Activated naive CD4-positive, alpha-beta T cell treated with anti-CD3 and anti-CD28 coated beads, Interleukin-2, amount 50 U/mL, for 24 hours (primary cell): ENCODE results near the gene STK32C.
"Not testable (repeated sequence)": the region's sequence is repeated elsewhere in the genome, so short reads cannot be mapped to it uniquely, and the experiment has no call there.

Experiments used
- H3K27ac Mint-ChIP-seq: one replicate; pipeline ENCODE4 v1.8.0; 2021; ENCODE audit warnings: mild to moderate bottlenecking, mixed read lengths
- H3K27me3 Mint-ChIP-seq: one replicate; pipeline ENCODE4 v1.8.0; 2021; ENCODE audit warnings: mixed read lengths
- H3K36me3 Mint-ChIP-seq: one replicate; pipeline ENCODE4 v1.8.0; 2021; ENCODE audit warnings: mixed read lengths
- H3K4me1 Mint-ChIP-seq: one replicate; pipeline ENCODE4 v1.8.0; 2021; ENCODE audit warnings: mixed read lengths
- H3K4me3 Mint-ChIP-seq: one replicate; pipeline ENCODE4 v1.8.0; 2021; ENCODE audit warnings: mild to moderate bottlenecking, mixed read lengths
- H3K9me3 Mint-ChIP-seq: one replicate; pipeline ENCODE4 v1.8.0; 2021; ENCODE audit warnings: mixed read lengths

STK32C gene

DNA sequence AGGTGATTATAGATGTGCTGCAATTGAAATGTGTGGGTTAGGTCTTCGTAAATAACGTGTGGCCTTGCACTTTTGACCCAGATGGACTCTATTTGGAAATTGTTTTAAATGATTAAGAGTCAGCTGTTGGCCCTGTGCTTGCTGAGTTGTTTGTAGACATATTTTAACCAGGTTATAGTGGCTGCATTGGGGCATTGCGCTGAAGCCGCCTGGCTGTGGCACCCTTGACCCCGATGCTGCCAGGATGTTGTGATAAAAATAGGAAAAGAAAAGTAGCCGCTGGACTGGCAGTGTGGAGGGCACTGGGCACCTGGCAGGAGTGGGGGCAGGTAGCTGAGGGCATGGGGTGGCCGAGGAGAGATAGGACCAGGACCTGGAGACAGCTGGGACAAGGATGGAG, 37.6 kb upstream of the STK32C start:
- no peaks in the 10 kb centered on the region for H3K27me3 Mint-ChIP-seq
- H3K4me1 Mint-ChIP-seq, result no peaks in the 10 kb centered on the region
- H3K27ac Mint-ChIP-seq, result no peak overlapping the region
- H3K36me3 Mint-ChIP-seq, result peaks cover 12% of the 10 kb centered on the region
- H3K4me3 Mint-ChIP-seq, result no peak overlapping the region
- no peaks in the 10 kb centered on the region for H3K9me3 Mint-ChIP-seq

DNA sequence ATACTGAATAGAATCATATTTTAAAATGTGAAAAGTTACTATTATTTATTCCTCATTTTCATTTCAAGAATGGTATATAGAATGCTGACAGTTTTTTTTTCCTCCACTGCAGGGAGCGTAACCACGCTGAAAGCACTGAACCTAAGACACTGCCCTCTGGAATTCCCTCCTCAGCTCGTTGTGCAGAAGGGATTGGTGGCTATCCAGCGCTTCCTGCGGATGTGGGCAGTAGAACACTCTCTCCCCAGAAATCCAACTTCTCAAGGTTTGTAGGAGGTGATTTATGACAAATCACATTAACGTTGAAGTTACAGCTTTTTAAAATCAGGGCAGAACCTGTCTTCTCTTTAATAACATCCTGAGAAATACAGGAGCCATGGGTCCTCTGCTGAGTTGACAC, 36.6 kb upstream of the STK32C start:
- H3K4me1 Mint-ChIP-seq, result no peaks in the 10 kb centered on the region

DNA sequence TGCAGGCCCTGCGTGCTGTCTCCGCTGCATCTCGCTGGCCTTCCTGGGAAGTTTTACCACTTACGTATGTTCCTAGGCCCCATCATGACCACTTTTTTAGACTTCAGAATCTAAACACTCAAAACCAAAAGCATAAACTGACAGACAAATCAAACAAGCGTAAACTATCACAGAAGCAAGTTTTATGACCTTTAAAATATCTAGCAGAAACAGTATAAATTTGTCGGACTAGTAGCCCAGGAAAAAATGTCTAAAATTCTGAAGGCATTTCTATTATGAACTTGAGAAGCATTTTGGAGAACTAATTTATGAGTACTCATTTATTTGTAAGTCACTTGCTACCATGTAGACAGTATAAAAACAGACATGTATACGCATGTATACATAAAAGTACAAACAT, 34.8 kb upstream of the STK32C start:
- Mint-ChIP-seq H3K27ac (no peak overlapping the region), H3K9me3 (no peaks in the 10 kb centered on the region), H3K36me3 (peaks cover 12% of the 10 kb centered on the region), H3K4me1 (peaks cover 3% of the 10 kb centered on the region), H3K27me3 (no peaks in the 10 kb centered on the region), H3K4me3 (no peak overlapping the region)

More for the DNA sequence above, 36.6 kb upstream of the STK32C start:
- Mint-ChIP-seq H3K36me3 (peaks cover 12% of the 10 kb centered on the region), H3K27ac (no peak overlapping the region), H3K9me3 (no peaks in the 10 kb centered on the region), H3K4me3 (no peak overlapping the region), H3K27me3 (no peaks in the 10 kb centered on the region)

DNA sequence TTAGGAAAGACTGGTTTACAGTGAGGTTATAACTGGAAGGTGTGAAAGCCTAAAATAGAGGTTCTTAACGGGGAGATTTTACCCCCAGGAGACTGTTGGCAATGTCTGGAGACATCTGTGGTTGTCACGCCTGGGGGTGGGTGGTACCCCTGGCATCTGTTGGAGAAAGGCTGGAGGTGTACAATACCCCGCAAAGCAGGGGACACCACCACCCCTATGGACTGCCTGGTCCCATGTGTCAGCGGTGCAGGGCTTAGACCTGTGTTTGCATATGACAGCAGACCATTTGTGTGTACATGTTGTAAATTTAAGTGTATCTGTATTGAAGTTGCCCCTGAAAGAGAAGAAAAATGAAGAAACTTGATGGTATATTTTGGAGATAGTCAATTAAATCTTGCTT, 34.0 kb upstream of the STK32C start:
- H3K9me3 Mint-ChIP-seq, result no peaks in the 10 kb centered on the region
- peaks cover 10% of the 10 kb centered on the region for H3K4me1 Mint-ChIP-seq
- H3K27me3 Mint-ChIP-seq, result no peaks in the 10 kb centered on the region
- peaks cover 12% of the 10 kb centered on the region for H3K36me3 Mint-ChIP-seq
- no peak overlapping the region for H3K4me3 Mint-ChIP-seq
- H3K27ac Mint-ChIP-seq, result peak overlapping the region; percentile 25

DNA sequence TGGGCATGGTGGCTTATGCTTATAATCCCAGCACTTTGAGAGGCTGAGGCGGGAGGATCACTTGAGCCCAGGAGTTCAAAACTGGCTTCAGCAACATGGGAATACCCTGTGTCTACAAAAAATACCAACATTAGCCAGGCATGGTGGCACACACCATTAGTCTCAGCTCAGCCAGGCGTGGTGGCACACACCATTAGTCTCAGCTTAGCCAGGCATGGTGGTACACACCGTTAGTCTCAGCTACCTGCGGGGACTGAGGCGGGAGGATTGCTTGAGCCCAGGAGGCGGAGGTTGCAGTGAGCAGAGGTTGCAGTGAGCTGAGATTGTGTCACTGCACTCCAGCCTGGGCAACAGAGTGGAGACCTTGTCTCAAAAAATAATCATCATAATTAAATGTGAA, 33.3 kb upstream of the STK32C start:
- peaks cover 12% of the 10 kb centered on the region for H3K36me3 Mint-ChIP-seq
- H3K4me3 Mint-ChIP-seq, result no peak overlapping the region
- H3K27me3 Mint-ChIP-seq, result no peaks in the 10 kb centered on the region
- peaks cover 18% of the 10 kb centered on the region for H3K4me1 Mint-ChIP-seq
- no peak overlapping the region for H3K27ac Mint-ChIP-seq
- no peaks in the 10 kb centered on the region for H3K9me3 Mint-ChIP-seq

DNA sequence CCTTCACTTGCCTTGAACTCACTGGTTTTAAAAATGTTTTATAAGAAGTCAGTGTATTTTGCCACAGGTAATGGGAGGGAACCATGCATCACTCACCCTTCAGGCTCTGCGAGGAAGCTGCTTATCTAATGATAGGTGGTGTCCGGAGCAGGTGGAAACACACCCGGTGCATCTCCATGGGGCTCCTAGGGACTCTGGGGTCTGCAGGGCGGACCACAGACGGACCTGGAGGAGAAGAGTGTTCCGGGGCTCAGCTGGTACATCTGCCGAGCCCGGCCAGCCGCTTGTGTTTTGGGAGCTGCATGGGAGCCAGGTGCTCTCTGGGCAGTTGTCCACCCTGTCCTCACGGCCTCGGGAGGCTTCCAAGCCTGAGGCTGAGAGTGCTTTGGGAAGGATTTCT, 31.5 kb upstream of the STK32C start:
- no peak overlapping the region for H3K27ac Mint-ChIP-seq
- H3K4me3 Mint-ChIP-seq, result no peak overlapping the region
- H3K36me3 Mint-ChIP-seq, result peaks cover 11% of the 10 kb centered on the region
- H3K9me3 Mint-ChIP-seq, result no peaks in the 10 kb centered on the region
- H3K4me1 Mint-ChIP-seq, result peaks cover 26% of the 10 kb centered on the region
- no peaks in the 10 kb centered on the region for H3K27me3 Mint-ChIP-seq

DNA sequence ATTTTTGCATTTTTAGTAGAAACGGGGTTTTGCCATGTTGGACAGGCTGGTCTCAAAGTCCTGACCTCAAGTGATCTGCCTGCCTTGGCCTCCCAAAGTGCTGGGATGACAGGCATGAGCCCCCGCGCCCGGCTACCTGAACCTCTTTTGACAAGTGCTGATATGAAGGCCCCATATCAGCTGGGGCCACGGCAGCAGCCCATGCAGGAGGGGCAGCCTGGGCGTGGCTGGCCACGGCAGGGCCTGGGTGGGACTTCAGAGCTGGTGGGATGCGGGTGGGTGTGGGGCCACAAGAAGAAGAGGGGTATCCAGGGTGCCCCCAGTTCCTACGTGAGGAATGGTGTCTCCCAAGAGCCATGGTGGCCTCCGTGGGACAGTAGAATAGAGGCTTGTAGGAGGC, 31.1 kb upstream of the STK32C start:
- Mint-ChIP-seq H3K4me3 (no peak overlapping the region), H3K27me3 (no peaks in the 10 kb centered on the region), H3K9me3 (no peaks in the 10 kb centered on the region), H3K4me1 (peaks cover 29% of the 10 kb centered on the region), H3K27ac (no peak overlapping the region), H3K36me3 (peaks cover 11% of the 10 kb centered on the region)

DNA sequence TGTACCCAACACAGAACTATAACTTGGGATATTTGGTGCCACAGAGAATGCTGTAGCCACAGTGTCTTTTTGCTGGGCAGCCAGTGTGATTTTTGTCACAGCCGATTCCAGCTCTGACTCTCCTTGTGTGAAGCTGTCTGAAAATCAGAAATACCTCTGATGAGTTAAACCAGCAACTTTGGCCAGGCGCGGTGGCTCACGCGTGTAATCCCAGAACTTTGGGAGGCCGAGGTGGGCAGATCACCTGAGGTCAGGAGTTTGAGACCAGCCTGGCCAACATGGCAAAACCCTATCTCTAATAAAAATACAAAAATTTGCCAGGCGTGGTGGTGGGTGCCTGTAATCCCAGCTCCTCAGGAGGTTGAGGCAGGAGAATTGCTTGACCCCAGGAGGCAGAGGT, 30.1 kb upstream of the STK32C start:
- H3K9me3 Mint-ChIP-seq, H3K27me3 Mint-ChIP-seq, H3K27ac Mint-ChIP-seq: not testable (repeated sequence)
- Mint-ChIP-seq H3K4me1 (peaks cover 39% of the 10 kb centered on the region), H3K36me3 (peaks cover 11% of the 10 kb centered on the region), H3K4me3 (peak overlapping the region; percentile 86)

DNA sequence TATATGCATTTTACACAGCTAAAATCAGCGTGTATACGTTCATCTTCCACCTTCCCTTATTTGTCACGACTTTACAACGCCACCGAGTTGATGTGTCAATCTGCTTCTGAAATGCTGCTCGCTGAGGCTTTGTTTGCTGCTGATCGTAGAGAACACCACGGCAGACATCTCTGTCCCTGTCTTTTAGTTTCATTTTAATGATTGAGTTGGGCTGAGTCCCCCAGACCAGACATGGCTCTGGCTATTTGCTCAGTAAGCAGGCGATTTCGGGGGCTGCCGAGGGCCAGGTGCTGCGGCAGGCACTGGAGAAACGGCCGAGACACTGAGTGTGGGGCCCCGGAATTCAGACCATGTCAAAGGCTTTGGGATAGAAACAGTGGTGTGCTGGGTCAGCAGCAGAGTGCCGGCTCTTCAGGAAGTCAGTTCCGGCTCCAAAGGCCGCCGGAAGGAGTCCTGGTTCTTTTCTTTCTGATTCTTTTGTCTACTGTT, 29.2 kb upstream of the STK32C start:
- Mint-ChIP-seq H3K27me3 (no peaks in the 10 kb centered on the region), H3K27ac (peak overlapping the region; percentile 83), H3K4me1 (peaks cover 43% of the 10 kb centered on the region), H3K4me3 (peak overlapping the region; percentile 86), H3K9me3 (no peaks in the 10 kb centered on the region), H3K36me3 (peaks cover 6% of the 10 kb centered on the region)

DNA sequence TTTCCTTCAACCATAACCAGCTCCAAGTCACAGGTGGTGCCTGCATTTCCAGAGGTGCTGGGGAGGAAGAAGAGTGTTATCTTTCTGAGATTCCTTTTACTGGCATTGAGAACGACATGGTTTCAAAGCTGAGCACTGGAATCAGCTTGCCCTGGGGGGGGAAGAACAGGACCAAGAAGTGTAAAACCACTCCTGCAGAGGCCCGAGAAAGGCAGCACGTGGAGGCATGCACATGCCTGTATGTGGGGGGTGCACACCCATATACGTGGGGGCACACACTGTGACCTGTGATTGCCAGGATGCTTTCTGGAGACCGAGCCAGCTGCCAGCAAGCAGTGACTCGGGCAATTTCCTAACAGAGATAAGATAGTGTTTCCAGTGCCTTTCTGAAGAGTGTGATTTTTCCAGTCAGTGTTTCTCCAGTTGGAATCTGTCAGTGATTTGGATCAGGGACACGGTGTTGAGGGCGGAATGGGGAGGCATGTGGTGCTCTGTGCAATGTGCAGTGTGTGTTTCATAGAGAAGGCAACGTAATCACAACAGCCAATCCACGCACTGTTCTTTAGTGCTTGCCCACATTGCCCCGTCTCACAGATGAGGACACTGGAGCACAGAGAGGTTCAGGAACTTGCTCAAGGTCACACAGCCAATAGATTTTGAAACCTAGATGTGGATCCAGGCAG, 28.5 kb upstream of the STK32C start:
- no peaks in the 10 kb centered on the region for H3K27me3 Mint-ChIP-seq
- H3K4me3 Mint-ChIP-seq, result peak overlapping the region; percentile 86
- H3K27ac Mint-ChIP-seq, result no peak overlapping the region
- H3K36me3 Mint-ChIP-seq, result no peaks in the 10 kb centered on the region
- H3K4me1 Mint-ChIP-seq, result peaks cover 47% of the 10 kb centered on the region
- no peaks in the 10 kb centered on the region for H3K9me3 Mint-ChIP-seq

DNA sequence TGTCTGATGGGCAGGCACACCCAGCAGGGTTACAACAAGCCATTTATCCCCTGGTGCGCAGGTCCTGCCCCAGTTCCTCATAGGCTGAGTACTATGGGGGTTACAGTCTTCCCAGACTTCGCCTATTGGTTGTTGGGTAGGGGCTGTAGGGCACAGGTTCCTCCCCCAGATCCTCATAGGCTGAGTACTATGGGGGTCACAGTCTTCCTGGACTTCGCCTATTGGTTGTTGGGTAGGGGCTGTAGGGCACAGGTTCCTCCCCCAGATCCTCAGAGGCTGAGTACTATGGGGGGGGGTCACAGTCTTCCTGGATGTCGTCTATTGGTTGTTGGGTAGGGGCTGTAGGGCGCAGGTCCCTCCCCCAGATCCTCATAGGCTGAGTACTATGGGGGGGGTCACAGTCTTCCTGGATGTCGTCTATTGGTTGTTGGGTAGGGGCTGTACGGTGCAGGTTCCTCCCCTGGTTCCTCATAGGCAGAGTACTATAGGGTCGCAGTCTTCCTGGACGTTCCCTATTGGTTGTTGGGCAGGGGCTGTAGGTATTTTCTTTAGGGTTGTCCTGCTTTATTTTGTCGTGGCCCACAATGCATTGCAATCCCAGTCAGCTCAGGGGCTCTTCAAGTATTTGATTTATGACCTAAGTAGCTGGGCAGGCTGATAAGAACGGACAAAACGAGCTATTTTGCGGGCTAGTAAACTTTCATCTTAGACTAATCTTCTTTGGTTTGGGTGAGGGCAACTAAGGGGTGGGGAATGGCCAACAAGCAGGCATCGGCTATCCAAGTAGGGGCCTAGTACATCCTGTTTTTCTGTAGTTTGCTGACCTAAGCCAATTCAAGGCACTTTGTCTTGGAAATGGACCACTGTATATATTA, 27.7 kb upstream of the STK32C start:
- H3K27ac Mint-ChIP-seq, result peak overlapping the region; percentile 72
- peak overlapping the region; percentile 86 for H3K4me3 Mint-ChIP-seq
- no peaks in the 10 kb centered on the region for H3K27me3 Mint-ChIP-seq
- no peaks in the 10 kb centered on the region for H3K36me3 Mint-ChIP-seq
- peaks cover 49% of the 10 kb centered on the region for H3K4me1 Mint-ChIP-seq
- H3K9me3 Mint-ChIP-seq, result no peaks in the 10 kb centered on the region

DNA sequence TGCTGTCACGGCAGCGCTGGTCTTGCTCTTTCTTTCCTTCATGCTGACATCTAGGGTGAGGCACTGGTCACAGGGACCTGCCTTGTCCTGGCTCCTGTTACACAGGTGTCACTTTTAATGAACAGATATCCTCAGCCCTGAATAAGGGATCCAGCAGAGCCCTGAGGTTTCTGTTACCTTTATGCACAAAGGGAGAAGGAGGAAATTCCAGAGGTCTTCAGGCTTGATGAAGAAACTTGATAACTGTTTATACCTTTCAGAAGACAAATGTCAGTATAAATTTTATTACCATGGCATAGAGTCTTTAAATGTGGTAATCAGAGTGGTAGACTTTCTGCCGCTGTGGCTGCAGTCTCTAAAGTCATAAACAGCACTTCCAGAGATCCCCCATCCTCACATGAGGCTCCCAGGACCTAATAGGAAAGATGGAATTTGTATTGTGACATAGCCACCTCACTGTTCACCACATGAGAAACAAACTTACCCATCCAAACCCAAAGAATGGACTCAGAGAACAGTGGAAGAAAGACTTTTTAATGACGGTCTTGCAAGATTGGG, 27.0 kb upstream of the STK32C start:
- Mint-ChIP-seq H3K36me3 (peaks cover 2% of the 10 kb centered on the region), H3K9me3 (no peaks in the 10 kb centered on the region), H3K4me1 (peaks cover 56% of the 10 kb centered on the region), H3K27ac (no peak overlapping the region), H3K27me3 (no peaks in the 10 kb centered on the region), H3K4me3 (no peak overlapping the region)

DNA sequence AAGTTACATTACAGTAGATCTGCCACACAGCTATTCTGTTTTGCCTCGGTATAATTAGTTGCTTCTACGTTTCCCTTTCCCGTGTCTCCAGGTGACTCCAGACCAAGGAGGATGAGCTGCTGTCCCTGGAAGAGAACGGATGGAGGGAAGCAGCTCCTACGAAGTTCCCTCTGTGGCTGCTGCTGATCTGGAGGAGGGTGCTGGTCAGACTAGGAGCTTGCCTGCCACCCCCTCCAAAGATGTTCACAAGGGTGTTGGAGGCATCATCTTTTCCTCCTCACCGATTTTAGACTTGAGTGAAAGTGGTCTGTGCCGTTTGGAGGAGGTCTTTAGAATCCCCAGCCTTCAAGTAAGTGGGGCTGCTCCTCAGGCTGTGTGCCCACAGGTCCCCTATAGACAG, 25.6 kb upstream of the STK32C start:
- Mint-ChIP-seq H3K4me3 (peak overlapping the region; percentile 92), H3K27me3 (no peaks in the 10 kb centered on the region), H3K27ac (peak overlapping the region; percentile 70), H3K36me3 (peaks cover 2% of the 10 kb centered on the region), H3K9me3 (no peaks in the 10 kb centered on the region), H3K4me1 (peaks cover 68% of the 10 kb centered on the region)

DNA sequence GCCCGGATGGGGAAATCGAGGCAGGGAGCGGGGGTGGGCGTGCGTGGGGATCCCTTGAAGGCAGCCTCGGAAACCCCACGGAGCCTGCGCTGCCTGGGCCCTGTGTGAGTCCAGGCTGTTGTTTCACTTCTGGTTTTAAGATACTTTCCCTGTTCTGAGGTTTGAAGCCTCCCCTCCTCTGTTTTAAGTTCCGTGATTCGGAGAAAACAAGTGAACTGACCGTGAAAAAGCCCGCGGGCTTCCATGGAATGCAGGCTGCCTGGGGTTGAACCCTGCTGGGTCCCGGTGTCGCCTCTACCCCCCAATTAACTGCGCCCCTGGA, 24.6 kb upstream of the STK32C start:
- H3K27ac Mint-ChIP-seq, result peak overlapping the region; percentile 94
- H3K4me1 Mint-ChIP-seq, result peaks cover 73% of the 10 kb centered on the region
- no peaks in the 10 kb centered on the region for H3K9me3 Mint-ChIP-seq
- no peaks in the 10 kb centered on the region for H3K27me3 Mint-ChIP-seq
- peak overlapping the region; percentile 92 for H3K4me3 Mint-ChIP-seq
- peaks cover 4% of the 10 kb centered on the region for H3K36me3 Mint-ChIP-seq

DNA sequence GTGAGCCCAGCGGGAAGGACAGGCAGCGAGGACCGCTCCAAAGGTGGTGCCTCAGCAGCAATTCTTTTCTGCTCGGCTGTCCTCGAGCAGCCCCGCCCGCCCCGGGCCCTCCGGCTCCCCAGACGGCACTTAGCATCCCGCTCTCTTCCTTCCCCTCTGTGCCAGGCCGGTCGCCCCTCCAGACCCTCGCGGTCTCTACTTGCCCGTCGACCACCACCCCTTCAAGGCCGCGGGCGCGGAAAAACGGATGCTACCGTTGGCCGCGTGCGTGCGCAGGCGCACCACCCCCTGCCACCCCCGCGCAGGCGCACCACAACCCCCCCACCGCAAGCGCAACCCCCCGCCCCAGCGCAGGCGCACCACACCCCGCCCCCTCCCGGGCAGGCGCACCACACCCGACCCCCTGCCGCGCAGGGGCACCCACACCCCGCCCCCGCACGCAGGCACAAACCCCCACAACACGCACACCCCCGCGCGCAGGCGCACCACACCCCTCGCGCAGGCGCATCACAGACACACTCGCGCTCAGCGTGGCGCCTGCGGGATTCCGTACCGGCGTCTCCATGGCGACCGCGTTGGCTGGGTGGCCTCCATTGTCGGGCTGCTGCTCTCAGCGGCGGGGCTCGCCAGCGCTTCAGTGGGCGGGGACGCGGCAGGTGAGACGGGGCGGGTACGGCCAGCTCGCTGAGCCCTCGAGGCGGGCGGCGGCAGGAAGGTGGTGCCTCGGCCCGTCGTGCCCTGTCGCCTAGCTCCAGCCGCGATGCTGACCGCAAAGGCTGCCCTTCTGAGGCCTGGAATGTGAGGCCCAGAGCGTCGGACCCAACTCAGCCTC, 24.1 kb upstream of the STK32C start, which contains the start of gene LRRC27:
LRRC27 (plus strand) TSS at position 593 of the 832 bp plus-strand sequence. CDS start 1,332 bp downstream, outside the sequence.
- no peaks in the 10 kb centered on the region for H3K27me3 Mint-ChIP-seq
- H3K27ac Mint-ChIP-seq, result peak within 1 kb of the TSS; percentile 98
- H3K9me3 Mint-ChIP-seq, result no peaks in the 10 kb centered on the region
- peaks cover 73% of the 10 kb centered on the region for H3K4me1 Mint-ChIP-seq
- H3K36me3 Mint-ChIP-seq, result peaks cover 8% of the 10 kb centered on the region
- H3K4me3 Mint-ChIP-seq, result peak within 1 kb of the TSS; percentile 92
